HG03565 (cell line): Measurements from ENCODE around the gene ZNF407.

Source experiments
- ATAC-seq: cut with Tn5 transposase; IDR thresholded peaks from one replicate; pipeline ENCODE4 v1.9.1; 2021; ENCODE audit warnings: mild to moderate bottlenecking, moderate library complexity; ENCODE audit not compliant: unreplicated experiment

The ZNF407 gene

DNA sequence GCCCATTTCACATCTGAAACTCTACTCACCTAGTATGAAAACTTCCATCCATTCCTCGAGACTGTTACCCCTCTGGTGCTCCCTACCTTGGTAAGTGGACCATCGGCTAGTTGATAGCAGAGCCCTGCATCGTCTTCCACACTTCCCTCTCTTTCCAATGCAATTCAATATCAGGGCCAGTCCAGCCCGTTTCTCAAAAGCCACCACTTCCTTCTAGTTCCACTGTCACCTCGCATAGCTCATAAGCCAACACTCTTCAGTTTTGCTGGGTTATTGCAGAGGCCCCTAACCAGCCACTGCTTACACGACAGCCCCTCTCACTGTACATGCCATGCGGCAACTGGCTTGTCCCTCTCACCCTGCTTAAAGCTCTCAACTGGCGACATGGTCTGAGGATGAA is 10.2 kb upstream of the ZNF407 start:
- ATAC-seq = no peak

DNA sequence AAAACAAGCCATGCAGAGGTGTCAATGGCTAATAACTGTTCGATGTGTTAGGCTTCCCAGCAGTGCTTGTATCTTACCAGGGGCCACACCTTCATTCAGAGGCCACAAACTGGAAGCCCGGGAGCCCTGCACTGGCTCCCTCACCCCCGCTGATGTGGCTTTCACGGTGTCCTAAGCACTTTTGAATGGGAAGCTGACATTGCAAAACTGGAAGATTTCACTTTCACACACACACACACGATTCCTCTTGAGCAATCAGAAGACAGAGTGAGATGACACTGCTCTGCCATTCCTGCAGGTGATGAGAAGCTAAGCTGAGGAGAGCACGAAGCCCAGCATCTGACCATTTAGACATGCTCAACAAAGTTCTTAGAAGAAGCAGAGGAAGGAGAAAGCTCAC is 8.6 kb upstream of the ZNF407 start:
- ATAC-seq = no peak

DNA sequence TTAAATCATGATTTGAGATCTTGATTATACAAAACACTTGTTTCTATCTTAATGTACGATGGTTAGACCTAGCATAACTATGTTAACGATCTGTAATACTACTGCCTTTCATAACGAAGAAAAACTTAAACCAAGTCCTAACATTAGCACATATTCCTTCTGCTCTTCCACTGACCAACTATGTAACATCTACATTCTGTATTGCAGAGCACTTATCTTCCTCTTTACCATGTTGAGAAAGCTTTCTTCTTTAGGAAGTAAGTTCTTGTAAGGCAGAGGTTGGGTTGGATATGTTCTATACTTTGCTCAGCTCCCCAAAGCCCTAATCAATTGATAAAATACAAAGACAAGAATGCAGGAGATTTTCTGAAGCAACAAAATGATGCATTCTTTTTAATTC is 7.9 kb upstream of the ZNF407 start:
- no peak for ATAC-seq

DNA sequence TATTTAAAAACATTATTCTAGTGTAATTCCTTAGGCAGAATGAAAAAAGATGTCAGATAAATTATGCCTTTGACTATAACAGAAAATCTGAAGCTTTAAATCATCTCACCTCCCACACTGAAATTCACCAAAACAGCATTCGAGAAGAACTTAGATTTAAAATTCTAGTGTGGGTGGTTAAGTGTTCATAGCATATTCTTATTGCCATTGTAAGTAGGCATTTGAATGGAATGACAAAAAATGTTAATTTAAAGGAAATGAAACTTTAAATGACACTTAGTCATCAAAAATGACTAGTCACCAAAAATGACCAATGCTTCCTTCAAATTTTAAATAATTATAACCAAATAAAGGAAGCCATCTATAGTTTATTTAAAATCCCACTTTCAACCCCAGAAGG is 7.0 kb upstream of the ZNF407 start:
- ATAC-seq = no peak

DNA sequence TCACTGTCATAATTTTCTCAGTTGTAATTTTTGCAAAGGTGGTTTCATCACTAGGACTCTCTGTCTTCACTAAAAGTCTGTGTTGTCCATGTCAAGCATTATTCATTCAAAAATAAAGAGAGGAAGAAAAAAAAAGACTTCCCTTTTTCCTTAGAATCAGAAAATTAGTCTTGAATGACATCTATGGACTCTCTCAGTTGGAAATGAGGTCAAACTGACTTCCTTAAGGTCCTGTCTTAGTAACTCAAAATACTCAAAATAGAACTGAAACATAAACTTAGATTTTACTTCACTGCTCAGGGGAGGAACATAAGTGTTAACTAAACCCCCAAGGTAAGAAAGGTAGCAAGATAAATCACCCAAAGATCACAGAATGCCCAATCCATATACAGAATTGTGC is 2.2 kb upstream of the ZNF407 start:
- peak; percentile 29 for ATAC-seq

DNA sequence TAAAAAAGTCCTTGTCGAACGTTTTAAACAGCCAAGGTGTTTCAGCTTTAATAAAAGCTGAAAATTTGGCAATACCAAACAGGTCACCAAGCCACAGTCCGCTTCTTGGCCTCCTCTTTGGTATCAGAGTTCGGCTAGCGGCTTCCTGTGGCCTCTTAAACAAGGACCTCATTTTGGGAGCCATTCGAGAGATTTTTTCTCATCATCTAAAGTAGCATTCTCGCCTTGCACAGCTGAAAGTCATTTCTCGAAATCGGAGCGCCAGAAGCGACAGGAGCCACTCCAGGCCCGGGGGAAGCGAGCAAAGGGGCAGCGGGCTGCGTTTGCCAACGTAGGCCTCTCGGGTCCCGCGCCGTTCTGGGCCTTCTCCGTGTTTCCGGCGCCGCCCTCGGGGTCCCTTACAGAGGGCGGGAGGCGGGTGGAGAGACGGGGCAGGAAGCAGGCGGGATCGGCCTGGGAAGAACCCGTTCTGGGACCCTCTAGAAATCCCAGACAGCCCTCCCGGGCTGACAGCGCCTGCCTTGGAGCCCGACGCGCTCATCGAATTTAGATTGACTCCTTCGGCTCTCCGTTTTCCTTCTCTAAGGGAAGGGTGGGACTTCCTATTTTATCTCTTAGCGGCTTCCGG is 522 bp upstream of the ZNF407 start:
- peak; percentile 21 for ATAC-seq

DNA sequence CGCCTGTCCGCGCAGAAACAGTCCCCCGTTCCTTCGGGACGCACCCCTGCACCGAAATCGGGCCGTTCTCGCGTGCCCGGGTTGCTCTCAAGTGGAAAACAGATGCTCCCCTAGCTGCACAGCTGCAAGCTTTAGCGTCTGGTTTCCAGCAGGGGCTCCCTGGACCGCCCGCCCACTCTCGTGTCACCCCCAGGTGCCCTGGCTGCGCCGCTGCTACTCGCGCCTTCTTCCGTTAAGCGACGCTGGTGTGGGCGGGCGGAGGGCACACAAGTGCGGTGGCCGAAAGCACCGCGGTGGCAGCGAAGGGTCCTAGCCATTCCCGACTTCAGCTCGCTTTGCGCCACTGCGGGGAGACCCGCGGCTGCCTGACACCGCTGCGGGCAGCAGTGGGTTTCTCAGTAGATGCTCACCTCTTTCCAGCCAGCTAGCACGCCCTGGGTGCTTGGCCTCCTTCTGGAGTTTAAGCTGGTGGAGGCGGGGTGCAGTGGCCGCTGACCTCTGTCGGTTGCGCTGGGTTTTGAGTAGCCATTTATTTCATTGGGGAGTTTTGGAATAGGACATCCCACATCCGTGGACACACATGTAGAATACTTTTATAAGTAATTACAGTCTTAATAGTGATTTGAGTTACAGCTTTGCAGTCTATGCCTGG is 806 bp downstream of the ZNF407 start:
- ATAC-seq = peak; percentile 48

DNA sequence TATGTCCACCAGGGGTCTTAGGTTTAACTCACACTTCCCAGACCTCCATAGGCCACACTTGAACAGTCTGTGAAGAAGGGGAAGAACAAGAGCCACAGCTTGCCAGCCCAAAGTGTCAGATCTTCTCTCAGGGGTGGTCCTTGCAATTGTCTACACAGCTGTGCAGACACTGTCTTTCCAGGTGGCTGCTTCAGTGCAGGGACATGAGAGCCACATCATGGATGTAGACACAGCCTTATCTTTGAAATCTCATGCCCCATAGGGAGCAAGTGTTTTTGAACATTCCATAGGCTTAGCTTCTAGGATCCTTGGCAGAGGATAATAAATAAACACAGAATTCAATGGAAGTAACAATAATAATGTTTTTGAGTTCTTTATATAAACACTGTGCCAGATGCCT is 6.7 kb downstream of the ZNF407 start:
- ATAC-seq = no peak

DNA sequence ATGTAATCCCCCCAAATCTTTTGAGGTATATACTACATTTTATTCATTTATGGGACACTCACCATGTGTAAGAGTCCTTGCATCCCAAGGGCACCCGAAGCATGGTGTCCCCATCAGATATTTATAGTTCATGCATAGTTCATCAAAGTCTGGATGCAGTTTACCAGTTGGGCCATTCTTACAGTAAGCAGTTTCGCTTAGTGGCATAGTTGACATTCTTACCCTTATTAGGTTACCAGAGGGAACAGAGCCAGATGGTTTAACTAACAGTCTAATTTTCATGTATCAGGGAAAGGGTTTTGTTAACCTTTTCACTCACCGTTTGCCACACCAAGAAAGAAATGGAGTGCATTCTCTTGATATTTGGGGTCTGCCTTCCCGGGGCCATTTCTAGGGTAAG is 7.1 kb downstream of the ZNF407 start:
- no peak for ATAC-seq

DNA sequence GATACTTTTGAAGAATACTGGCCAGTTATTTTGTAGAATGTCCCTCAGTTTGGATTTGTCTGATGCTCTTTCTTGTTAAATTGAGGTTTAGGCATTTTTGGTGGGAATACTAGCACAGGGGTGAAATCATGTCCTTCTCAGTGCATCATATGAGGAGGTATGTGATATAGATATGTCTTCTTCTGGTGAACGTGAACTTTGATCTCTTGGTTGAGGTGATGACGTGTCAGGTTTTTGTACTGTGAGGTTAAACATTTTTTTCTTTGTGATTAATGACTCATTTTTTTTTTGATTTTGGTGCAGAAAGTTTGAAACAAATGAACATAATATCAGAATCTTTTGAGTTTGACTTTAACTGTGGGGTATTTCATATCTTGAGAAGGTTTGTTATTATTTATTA is 11.0 kb downstream of the ZNF407 start:
- ATAC-seq = no peak

DNA sequence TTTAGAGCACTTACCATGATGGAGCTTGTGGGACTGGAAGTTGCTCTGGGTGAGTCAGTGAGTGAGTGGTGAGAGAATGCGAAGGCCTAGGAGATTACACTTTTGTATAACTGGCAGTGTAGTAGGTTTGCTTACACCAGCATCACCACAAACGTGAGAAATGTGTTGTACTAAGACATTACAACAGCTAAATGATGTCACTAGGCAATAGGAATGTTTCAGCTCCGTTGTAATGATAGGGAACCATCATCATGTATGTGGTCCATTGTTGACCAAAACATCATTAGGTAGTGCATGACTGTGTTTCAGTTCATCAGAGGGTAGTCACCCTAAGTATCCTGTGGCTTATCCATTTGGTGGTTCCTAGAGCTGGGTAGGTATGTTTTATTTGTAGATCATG is 11.9 kb downstream of the ZNF407 start:
- no peak for ATAC-seq

DNA sequence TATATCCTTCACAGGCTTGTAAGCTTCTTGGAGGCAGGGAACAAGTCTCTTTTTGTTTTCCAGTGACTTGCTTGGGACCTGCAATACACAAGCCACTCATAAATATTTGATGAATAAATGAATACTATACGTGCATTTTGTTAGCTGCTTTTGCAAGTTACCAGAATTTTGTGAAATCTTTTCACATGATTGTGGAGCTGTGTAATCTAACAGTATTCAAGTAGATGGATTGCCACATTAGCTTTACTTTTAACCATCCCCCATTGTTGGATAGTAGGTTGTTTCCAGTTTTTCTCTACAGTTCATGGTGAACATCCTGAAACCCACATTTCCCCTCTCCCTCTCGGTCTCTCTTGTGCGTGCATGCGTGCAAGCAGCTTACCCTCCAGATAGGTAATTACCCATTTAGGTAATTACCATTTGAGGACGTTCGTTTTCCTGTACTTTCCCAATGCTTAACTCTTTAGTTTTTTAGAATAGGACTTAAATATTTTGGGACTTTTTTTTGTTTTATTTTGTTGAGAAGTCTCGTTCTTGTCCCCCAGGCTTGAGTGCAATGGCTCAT is 12.5 kb downstream of the ZNF407 start:
- ATAC-seq = no peak

DNA sequence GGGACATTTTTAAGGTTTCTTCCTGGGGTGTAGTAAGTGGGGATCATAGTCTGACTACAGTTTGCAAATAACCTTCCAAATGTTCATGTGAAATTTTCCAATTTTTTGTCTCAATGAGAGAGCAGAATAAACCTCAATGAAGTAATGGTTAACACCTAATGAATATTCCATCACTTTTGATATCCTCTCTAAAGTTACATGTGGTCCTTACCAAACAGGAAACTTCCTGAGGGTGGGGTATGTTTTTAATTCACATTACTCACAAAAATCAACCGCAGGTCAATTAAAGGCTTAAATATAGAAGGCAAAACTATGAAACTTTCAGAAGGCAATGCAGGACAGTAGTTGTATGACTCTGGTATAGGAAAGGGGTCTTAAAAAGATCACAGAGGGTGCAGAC is 13.2 kb downstream of the ZNF407 start:
- ATAC-seq = no peak

DNA sequence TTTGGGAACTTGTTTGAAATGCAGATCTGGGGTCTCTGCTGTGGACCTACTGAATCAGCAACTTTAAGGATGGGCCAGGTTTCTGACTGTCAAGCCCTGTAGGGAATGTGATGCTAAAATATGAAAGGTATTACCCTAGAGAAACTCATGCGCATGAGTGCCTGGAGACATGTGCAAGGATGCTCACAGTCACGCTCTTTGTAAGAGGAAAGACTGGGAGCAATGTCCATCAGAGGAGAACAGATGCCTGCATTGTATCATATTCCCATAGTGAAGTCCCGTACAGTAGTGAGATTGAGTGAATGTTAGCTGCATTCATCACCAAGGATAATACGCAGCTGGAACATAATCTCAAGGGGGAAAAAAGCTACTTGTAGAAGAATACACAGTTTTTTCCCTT is 14.1 kb downstream of the ZNF407 start:
- no peak for ATAC-seq

DNA sequence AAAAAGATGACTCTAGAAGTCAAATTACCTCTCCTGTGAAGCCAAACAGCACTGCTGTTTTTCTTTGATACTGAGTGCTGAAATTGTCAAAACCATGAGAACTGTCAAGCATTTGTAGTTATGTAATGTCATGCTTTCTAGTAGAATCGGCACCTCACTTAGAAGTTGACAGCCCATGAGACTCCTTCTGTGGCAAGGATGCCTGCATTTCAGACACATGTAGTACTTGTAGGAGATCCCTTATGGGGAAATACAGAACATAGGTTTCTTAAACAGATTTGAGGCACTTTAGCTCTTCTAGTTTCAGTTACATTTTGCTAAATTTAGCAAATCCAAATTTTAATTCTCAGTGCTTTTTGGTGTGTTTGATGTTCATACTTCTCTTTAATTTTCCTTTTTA is 15.7 kb downstream of the ZNF407 start:
- ATAC-seq = peak; percentile 39

DNA sequence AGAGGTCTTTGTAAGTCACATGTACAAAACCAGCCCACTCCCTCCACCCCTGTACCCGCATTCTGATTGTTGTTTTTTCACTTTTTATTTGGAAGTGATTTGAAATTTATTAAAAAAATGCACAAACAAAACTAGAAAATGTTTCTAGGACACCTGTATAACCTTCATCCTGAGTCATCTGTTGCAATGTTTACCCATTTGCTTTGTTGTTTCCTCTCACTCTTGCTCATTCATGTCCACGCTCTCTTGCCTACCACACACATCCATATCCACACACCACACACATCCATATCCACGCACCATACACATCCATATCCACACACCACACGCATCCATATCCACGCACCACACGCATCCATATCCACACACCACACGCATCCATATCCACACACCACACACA is 18.8 kb downstream of the ZNF407 start:
- ATAC-seq = no peak

DNA sequence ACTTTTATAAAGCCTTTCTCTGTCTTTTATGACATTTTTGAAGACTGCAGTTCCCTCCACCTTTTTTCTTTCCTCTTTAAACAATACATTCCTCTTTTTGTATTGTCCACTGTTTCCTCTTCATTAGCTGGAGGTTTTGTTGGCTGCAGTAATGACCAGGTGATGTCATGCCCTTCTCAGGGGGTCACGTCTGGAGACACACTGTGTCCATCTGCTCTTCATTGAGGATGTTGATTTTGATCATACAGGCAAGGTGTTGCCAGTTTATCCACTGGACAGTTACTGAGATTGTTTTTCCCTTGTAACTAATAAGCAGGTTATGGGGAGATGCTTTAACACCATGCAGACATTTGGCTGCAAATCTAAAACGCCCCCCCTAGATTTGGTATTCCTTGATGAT is 19.8 kb downstream of the ZNF407 start:
- ATAC-seq = no peak

DNA sequence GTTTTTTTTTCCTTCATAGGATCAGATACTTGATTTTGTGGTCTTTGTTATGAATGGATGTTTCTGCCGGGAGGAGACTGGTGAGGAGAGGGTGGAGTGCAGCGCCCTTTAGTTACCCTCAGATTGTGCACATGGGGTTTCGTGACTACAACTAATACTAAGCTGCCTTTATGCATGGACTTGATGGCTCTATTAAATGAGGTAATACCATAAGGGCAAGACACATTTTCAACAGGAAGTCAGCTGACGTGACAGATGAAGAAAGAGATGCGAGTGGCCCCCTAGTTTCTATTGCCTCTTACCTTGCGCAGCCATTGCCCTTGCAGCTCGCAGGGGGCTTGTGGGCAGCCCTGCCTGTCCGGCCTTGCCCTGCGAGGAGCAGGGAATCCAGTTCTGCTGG is 24.4 kb downstream of the ZNF407 start:
- no peak for ATAC-seq

DNA sequence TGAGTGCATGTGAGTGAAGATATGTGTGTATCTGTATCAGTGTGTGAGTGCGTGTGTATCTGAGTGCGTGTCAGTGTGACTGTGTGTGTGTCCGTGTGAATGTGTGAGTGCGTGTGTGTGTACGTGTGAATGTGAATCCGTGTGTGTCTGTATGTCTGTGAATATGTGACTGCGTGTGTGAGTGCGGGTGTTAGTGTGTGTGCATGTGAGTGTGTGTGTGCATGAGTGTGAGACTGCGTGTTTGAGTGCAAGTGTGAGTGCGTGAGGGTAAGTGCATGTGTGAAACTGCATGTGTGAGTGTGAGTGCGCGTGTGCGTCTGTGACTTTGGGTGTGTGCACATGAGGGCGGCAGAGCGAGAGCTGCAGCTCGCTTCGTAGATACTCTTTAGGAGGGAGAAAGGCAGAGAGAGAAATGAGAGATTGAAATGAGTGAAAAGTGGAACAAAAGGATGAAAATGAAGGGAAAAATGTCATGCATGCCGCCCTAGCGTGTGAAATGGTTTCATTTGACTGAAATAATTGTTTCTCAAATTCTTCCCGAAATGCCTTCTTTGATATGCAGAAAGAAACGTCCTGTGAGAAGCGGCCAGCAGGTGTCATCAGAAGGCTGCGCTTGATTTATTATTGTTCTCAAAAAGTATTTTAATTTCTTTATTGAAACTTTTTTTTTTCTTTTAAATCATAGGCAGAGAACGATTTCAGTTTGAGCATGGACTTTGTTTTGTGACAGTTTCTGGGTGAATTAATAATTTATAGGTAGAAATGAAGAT is 25.6 kb downstream of the ZNF407 start:
- no peak for ATAC-seq

DNA sequence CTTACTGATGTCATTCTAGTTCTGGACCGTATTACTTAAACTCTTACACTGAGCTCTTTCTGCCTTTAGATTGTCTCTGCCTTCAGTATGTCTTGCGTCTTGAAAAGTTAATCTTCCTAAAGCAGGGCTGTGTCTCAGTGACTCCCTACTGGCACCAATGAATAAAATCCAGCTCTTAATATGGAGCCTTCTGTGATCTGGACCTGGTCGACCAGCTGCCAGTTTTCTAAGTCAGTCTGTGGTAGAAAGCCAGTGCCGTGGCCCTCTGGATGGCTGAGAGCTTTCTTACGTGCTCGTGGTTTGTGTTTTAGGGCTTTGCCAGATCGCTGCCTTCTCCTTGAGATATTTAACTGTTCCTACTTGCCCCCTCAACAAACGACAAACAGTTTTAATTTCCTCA is 26.8 kb downstream of the ZNF407 start:
- ATAC-seq = no peak

DNA sequence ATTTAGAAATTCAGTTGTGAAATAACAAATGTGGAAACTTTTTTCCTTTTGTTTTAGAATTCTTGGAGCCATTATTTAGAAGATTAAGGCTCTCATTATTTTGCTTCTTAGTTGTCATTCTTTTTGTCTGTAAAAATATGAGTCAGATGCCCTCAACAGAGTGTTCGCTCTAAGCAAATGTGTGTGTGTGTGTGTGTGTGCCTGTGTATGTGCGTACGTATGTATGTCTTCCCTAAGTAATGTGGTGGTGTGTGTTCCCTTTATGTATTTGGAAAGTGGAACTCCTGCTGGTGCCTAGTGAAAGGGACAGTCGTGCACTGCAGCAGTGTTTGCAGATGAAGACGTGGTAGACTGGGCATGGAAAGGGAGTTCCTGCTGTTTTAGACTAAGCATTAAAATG is 27.5 kb downstream of the ZNF407 start:
- ATAC-seq = no peak
